Gastroesophageal sphincter (tissue), 4 donors: Measurements from ENCODE around the gene SLC29A2. TPM values are rescaled to one million over a fixed set of nuclear protein-coding genes. Genes with fewer than 3 reads are reported as not detected.

Experiments used
- ATAC-seq: fragments of 150-250 bp; one replicate; pipeline ENCODE4 v1.9.1; 2016; ENCODE audit warnings: mild to moderate bottlenecking, moderate library complexity
- H3K27ac ChIP-seq, 4 donors: fragments of 200-600 bp; sonication (generic) in 3 of 4; 1 replicate in 3 of 4; 2 replicates in 1 of 4; pipeline ENCODE4 v1.5.1; 2016 to 2019
- H3K27me3 ChIP-seq: fragments of 200-600 bp; sonication (generic); one replicate; pipeline ENCODE4 v1.5.1; 2019
- H3K36me3 ChIP-seq, 2 donors: fragments of 200-600 bp; sonication (generic); one replicate each; pipeline ENCODE4 v1.5.1; 2019; ENCODE audit warnings: control low read depth in 1 of 2
- H3K4me1 ChIP-seq, 3 donors: fragments of 200-600 bp; sonication (generic); 1 replicate in 2 of 3; 2 replicates in 1 of 3; pipeline ENCODE4 v1.5.1; 2016 to 2019; ENCODE audit warnings: control low read depth in 2 of 3
- H3K4me3 ChIP-seq, 2 donors: fragments of 200-600 bp; sonication (generic); one replicate each; pipeline ENCODE4 v1.5.1; 2019; ENCODE audit warnings: mild to moderate bottlenecking in 1 of 2, moderate library complexity in 1 of 2
- H3K9me3 ChIP-seq, 3 donors: fragments of 200-600 bp; sonication (generic); one replicate each; pipeline ENCODE4 v1.5.1; 2017 to 2019; ENCODE audit warnings: control low read depth in 2 of 3
- CTCF ChIP-seq, 4 experiments: fragments of 200-600 bp in 2 of 4; fragments of 450-650 bp in 2 of 4; sonication (generic) in 1 of 4; IDR thresholded peaks; one replicate each; pipeline ENCODE4 v1.5.1; 2017 to 2019; ENCODE audit warnings: antibody characterized with exemption in 4 of 4, mild to moderate bottlenecking in 2 of 4, moderate library complexity in 2 of 4
- EP300 ChIP-seq: sonication (generic); formaldehyde crosslinking; IDR thresholded peaks from one replicate; pipeline ENCODE4 v1.6.1; 2017; ENCODE audit warnings: antibody characterized with exemption, mild to moderate bottlenecking
- POLR2A ChIP-seq, 2 donors: fragments of 450-650 bp; IDR thresholded peaks; one replicate each; pipeline ENCODE4 v1.6.1; 2017; ENCODE audit warnings: antibody characterized with exemption in 2 of 2, mild to moderate bottlenecking in 2 of 2, moderate library complexity in 1 of 2
- POLR2AphosphoS5 ChIP-seq: sonication (generic); formaldehyde crosslinking; IDR thresholded peaks from one replicate; pipeline ENCODE4 v1.6.1; 2017; ENCODE audit warnings: antibody characterized with exemption
- WGBS, 2 donors: methylation state at CpG; one replicate each; pipeline ENCODE4 v1.1.5; 2018; ENCODE audit warnings: low coverage in 1 of 2; 5-methylcytosine and 5-hydroxymethylcytosine counted together
- small RNA-seq, 4 donors: library from RNA; depleted of rRNA; stranded (forward); fragments of <200 nt; gene quantifications; one replicate each; pipeline ENCODE3, GENCODE V24; 2016
- total RNA-seq, 4 donors: library from RNA; depleted of rRNA; stranded (reverse); fragments of >200 nt; gene quantifications; one replicate each; pipeline ENCODE4 v1.1.0, GENCODE V29; 2016

Gene SLC29A2
- total RNA-seq, 4 donors from 2014 or later = 0.27 to 3.2 (median 1.2) TPM

GRCh38 chr11:66313321-66314185 lies 58.0 kb downstream of the SLC29A2 start:
- H3K36me3 ChIP-seq = no peaks in the 10 kb centered on the region
- TF ChIP-seq POLR2AphosphoS5 = no peak
- TF ChIP-seq CTCF (IDR thresholded peaks at IDR 0.05) = no peak
- TF ChIP-seq EP300 = no peak
- H3K9me3 ChIP-seq = no peaks in the 10 kb centered on the region
- H3K4me3 ChIP-seq = peak overlapping the region; percentile 7 to 55
- 44 to 83% methylated on average over 3 to 5 of the region's 38 CpGs for WGBS, 2 donors
- H3K27me3 ChIP-seq = peaks cover 10% of the 10 kb centered on the region
- peaks cover 0 to 68% (median 28%) of the 10 kb centered on the region in 3 donors for H3K4me1 ChIP-seq
- peak overlapping the region; percentile 21 to 96 (median 92) for H3K27ac ChIP-seq
- ATAC-seq = no peak

DNA sequence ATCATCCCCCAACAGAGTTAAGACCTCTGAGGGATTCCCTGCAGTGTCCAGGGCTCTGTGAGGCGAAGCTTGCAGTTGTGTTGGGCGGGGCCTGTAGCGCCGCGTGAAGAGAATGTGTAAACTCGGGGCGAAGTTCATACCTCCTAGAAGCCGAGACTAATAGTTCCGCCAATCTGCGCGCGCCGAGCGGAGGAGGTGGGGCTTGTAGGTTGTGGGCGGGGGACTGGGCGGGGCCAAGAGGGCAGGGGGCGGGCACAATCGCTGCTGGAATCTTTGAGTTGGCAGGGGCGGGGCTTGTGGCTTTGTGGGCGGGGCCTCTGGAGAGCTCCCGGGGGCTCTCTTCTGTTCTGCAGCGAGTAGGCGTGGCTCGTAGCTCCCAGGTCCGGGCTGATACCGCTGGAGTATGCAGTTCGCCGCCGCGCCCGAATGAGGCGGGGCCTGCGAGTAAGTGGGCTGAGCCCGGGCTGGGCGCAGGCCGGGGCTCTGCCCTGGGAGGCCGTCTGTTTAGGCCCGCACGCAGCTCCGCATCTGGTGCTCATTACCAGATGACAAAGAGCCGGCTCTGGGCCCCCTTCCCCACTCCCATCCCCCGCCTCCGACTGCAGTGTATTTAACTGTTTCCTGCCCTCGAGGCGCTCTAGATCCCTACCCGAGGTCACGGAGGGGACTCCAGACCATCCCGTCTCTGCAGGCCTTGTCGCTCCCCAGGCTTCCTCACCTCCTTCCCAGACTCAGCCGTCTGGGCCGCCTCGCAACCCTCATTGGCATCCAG lies 58.8 kb downstream of the SLC29A2 start:
- H3K4me1 ChIP-seq = peaks cover 0 to 60% (median 22%) of the 10 kb centered on the region in 3 donors
- TF ChIP-seq CTCF (IDR thresholded peaks at IDR 0.05) = peak in 1 of 4 experiments; percentile 7
- TF ChIP-seq POLR2A (IDR thresholded peaks at IDR 0.05) = peak; percentile 45 to 57
- no peak for TF ChIP-seq EP300
- peak; percentile 29 for TF ChIP-seq POLR2AphosphoS5
- H3K4me3 ChIP-seq = peak overlapping the region; percentile 33 to 55
- peak; percentile 89 for ATAC-seq
- H3K27ac ChIP-seq = peak overlapping the region; percentile 47 to 96 (median 92)
- H3K27me3 ChIP-seq = peaks cover 10% of the 10 kb centered on the region
- WGBS, 2 donors = 0% methylated on average over 1 to 10 of the region's 52 CpGs
- no peaks in the 10 kb centered on the region for H3K9me3 ChIP-seq
- H3K36me3 ChIP-seq = no peaks in the 10 kb centered on the region

Small RNA genes within 50 kb of the gene (small RNA-seq; reads per million reads assigned to genes)
- gene RF00017 (0 reads per million in 4 donors), gene RNU1-84P (0 to 0.26 (median 0) reads per million in 4 donors)

Other genes starting within 250 kb of the SLC29A2 start
- gene KLC2, start 114.1 kb downstream of the SLC29A2 start, total RNA-seq = 10 to 100 TPM; 24.6 to 49.6 (median 34.2) TPM
- 100 to 1,000 TPM in 3 of 4 donors, 10 to 100 TPM in 1; 99.3 to 162 (median 115) TPM for gene RAB1B, start 103.1 kb downstream of the SLC29A2 start, total RNA-seq
- gene CNIH2, start 93.6 kb downstream of the SLC29A2 start, total RNA-seq = 1 to 10 TPM in 1 of 4 donors, not detected in 3; 1.1 TPM
- 10 to 100 TPM; 39.4 to 79.3 (median 64.5) TPM for gene YIF1A, start 82.6 kb downstream of the SLC29A2 start, total RNA-seq
- under 1 TPM in 1 of 4 donors, not detected in 3; 0.66 TPM for gene TMEM151A, start 79.9 kb downstream of the SLC29A2 start, total RNA-seq
- gene CD248, start 54.7 kb downstream of the SLC29A2 start, total RNA-seq = 10 to 100 TPM; 23.1 to 68.2 (median 27.0) TPM
- 1 to 10 TPM; 3.8 to 9.3 (median 4.7) TPM for gene RIN1, start 35.3 kb downstream of the SLC29A2 start, total RNA-seq
- 10 to 100 TPM; 26.6 to 44.2 (median 35.5) TPM for gene BRMS1, start 26.7 kb downstream of the SLC29A2 start, total RNA-seq
- 10 to 100 TPM; 39.7 to 62.0 (median 47.6) TPM for gene B4GAT1, start 24.1 kb downstream of the SLC29A2 start, total RNA-seq
- gene NPAS4, start 49.3 kb upstream of the SLC29A2 start, total RNA-seq = 1 to 10 TPM in 1 of 4 donors, under 1 TPM in 2, not detected in 1; 0.27 to 2.6 (median 0.93) TPM
- 10 to 100 TPM; 36.3 to 48.1 (median 45.6) TPM for gene MRPL11, start 67.1 kb upstream of the SLC29A2 start, total RNA-seq
- gene PELI3, start 95.1 kb upstream of the SLC29A2 start, total RNA-seq = 10 to 100 TPM; 20.5 to 43.9 (median 29.9) TPM
- gene DPP3, start 108.7 kb upstream of the SLC29A2 start, total RNA-seq = 10 to 100 TPM; 11.5 to 35.3 (median 22.4) TPM
- 10 to 100 TPM; 49.2 to 95.1 (median 82.9) TPM for gene BBS1, start 138.9 kb upstream of the SLC29A2 start, total RNA-seq
- gene ZDHHC24, start 174.3 kb upstream of the SLC29A2 start, total RNA-seq = 10 to 100 TPM in 2 of 4 donors, 1 to 10 TPM in 2; 5.9 to 12.1 (median 10.4) TPM
- gene ACTN3, start 175.1 kb upstream of the SLC29A2 start, total RNA-seq = not detected
- 100 to 1,000 TPM in 1 of 4 donors, 10 to 100 TPM in 3; 65.1 to 114 (median 88.4) TPM for gene CTSF, start 196.8 kb upstream of the SLC29A2 start, total RNA-seq
- gene CCDC87, start 221.3 kb upstream of the SLC29A2 start, total RNA-seq = 1 to 10 TPM in 3 of 4 donors, under 1 TPM in 1; 0.27 to 1.2 (median 1.1) TPM
- 10 to 100 TPM; 28.1 to 41.7 (median 33.9) TPM for gene CCS, start 221.4 kb upstream of the SLC29A2 start, total RNA-seq
- gene RBM14, start 244.9 kb upstream of the SLC29A2 start, total RNA-seq = 10 to 100 TPM; 25.6 to 66.6 (median 42.5) TPM